ENCODE results near the gene POLR3GL.

DNA sequence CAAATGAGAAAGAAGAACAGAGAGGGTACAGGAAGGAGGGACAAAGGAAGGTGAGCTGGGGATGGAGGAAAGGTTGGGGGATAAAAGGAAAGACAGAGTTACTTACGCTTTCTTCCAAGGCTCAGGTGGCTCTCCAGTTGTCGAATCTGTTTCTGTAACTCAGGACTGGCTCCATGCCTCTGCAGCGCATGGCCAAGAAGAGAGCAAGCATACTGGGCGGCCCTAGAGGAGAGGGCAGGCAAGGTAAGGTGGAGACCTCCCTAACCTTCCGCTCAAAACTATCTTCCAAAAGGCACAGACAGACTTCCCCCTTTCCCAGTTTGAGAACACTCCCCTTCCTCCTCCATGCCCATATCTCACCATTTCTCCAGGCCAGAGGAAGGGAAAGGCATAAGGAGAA lies 46.9 kb upstream of the POLR3GL start:
- TF ChIP-seq EZH2 (IDR thresholded peaks at IDR 0.05; ENCODE audit: low read length) = no peak
- no peak for TF ChIP-seq CTCF (optimal IDR thresholded peaks at IDR 0.05 in 1 of 3, IDR thresholded peaks at IDR 0.05 in 1 of 3, conservative IDR thresholded peaks at IDR 0.05 in 1 of 3; ENCODE audit: extremely low read depth in 1 of 3, insufficient read depth in 2 of 3, low read length in 3 of 3)
